GM19395 (cell line): Measurements from ENCODE around the gene L3MBTL4.

ENCODE experiments used
- ATAC-seq: cut with Tn5 transposase; IDR thresholded peaks from one replicate; pipeline ENCODE4 v1.9.1; 2021; ENCODE audit warnings: mild to moderate bottlenecking, moderate library complexity; ENCODE audit not compliant: unreplicated experiment

Gene L3MBTL4

DNA sequence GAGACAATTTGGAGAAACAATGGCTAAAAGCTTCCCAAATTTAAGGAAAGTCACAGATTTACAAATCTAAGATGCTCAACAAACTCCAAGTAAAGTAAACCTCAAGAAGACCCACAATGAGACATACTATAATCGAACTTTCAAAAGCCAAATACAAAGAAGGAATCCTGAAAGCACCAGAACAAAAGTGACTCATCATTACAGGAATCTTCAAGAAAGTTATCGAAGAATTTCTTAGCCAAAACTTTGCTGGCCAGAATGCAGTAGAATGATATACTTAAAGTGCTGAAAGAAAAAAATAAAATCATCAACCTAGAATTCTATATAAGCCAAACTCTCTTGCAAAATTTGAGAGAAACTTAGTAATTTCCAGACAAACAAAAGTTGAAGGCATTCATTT lies 412.8 kb downstream of the L3MBTL4 start:
- ATAC-seq: no peak

DNA sequence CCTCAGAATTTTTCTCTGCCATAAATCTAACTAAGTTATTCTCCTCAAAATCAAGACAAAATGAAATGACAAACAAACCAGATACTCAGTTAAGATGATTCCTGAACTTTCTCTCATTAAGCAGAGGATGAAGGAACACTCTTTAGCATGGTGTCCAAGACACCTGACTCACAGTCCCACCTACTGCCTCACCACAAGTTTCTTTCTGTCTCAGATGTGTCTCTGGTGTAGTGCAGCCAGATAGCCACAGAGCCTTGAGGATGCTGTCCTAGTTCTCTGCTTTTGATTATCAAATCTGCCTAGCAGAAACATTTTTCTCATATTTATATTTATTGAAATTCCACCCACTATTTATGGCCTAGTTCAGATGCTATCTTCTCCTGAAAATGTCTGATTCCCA lies 415.8 kb downstream of the L3MBTL4 start:
- ATAC-seq: peak; percentile 98

DNA sequence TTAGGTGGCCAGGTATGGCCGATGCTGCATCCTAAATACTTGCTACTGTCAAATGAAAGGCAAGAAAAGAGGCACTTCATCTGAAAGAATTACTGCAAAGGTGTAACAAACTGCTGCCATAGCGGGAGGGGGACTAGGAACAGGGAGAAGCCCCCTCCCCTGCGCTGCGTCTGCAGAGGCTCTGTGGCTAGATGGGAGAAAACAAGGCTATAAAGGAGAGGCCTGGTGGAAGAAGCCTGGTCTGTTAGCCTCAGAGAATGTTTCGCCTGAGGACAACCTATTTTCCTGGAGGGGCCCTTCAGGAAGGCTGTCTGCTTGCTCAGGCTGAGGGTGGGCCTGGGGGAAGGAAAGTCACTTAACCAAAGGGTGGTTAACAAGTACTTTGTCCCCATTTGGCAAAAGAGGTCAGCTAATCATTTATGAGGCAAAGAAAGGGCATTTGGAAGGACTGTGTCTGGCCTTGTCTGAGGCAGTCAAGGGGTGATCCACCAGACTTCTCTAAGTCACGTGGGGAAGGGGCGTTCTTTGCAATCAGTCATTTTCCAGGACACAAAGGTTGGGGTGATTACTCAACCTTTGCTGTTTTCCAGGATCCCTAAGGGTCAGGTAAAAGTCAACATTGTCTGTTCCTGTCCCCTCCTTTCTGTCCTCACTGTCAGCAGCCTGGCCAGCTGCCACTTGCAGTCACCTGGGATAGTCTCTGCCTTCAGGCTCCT lies 416.4 kb downstream of the L3MBTL4 start:
- ATAC-seq: peak; percentile 44

DNA sequence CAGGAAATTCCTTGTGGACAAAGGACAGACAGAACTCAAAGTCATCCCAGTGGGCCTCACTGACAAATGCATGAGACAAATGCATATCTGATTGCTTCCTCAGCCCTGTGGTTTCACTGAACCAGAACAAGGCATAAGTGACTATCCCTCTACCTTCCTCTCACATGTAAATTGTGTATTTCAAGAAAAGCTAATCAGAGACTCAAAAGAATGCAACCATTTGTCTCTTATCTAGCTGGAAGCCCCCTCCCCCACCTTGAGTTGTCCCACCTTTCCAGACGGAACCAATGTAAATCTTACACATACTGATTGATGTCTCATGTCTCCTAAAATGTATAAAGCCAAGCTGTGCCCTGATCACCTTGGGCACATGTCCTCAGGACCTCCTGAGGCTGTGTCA lies 417.4 kb downstream of the L3MBTL4 start:
- no peak for ATAC-seq

DNA sequence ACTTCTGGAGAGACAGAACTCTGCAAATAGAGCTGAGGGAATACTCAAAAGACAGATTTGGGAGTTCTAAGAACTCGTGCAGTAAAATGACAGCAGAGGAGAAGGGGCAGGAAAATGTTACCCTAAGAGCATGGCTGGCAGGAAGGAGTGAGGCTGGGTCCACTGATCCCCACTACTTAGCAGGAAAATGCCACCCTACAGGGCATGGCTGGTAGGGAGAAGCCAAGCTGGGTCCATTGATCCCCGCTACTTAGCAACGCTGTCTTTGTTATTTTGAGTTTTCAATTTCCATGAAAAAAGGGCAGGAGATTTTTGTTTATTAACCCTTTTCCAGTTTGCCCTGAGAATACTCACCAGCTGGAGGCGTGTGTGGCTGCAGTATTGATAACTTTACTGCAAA lies 419.1 kb downstream of the L3MBTL4 start:
- no peak for ATAC-seq

DNA sequence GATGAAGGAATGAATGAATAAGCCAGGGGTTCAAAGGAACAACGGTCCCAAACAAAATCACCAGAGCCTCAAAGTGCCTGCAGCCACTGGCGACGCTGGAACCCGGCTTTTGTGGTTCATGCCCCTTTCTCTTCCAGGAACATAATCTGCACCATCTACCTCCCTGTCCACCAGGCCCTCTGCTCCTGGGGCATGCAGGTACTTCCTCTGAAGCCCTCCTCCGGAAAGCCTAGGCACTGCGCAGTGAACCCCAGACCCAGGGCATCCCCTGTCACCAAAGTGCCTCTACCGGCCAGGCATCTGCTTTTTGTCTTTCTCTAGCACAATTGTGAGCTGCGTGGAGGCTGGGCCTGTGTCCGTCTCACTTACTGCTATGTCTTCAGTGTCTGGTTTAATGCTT lies 420.8 kb downstream of the L3MBTL4 start:
- ATAC-seq: no peak

DNA sequence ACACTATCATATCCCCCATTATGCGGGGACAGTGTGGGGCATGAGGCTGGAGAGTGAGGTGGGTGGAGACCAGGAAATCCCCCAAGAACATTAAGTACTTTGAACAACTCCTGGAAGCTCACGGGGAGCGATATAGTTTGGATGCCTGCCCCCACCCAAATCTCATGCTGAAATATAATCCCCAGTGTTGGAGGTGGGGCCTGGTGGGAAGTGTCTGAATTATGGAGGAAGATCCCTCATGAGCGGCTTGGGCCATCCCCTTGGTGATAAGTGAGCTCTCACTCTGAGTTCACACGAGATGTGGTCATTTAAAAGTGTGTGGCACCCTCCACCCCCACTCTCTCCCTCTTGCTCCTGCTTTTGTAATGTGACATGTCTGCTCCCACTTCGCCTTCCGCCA lies 422.3 kb downstream of the L3MBTL4 start:
- no peak for ATAC-seq

DNA sequence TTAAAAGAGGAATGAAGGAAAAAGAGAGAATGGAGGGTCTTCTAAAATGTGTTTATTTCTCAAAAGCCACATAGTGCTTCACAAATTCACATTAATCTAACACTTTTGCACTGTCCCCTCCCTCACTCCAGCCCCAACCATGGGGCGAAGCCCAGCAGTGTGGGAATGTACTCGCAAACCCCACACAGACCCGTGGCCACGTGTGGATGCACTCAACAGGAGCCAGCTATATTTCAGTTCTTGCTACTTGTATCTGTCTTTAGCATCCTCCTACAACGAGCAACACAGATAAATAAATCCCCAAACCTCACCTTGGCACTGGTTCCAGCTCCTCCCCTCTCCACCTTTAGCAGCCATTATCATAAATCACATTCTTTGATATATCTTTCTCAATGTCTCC lies 427.5 kb downstream of the L3MBTL4 start:
- no peak for ATAC-seq

DNA sequence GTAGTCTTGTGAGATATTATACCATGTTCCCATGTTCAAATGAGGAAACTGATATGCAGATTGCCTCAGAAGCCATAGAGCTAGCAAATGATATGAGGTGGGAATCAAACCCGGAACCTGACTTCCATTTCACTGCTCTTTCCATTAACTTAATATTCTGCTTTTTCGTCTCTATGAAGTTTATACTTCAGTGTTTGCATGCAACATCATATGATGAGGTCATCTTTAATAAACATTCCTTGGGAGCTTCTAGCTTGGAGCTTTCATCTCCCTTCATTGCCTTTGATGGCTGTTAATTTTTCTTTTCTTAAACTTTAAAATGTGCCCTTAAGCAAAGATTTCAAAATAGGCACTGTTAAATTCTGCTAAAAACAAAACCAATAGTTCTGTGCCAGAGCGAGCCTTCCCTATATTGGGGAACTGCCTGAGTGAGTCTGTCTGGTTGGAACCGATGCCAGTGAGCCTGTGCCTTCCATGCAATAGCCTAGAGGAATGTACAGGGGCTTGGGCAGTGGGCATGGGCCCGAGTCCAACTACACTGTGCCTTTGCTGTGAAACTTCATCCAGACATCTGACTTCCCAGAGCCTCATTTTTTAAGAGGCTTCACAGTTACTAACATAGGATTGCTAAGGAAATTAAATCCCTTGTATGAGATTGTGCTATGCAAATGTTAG lies 428.3 kb downstream of the L3MBTL4 start:
- ATAC-seq: no peak

DNA sequence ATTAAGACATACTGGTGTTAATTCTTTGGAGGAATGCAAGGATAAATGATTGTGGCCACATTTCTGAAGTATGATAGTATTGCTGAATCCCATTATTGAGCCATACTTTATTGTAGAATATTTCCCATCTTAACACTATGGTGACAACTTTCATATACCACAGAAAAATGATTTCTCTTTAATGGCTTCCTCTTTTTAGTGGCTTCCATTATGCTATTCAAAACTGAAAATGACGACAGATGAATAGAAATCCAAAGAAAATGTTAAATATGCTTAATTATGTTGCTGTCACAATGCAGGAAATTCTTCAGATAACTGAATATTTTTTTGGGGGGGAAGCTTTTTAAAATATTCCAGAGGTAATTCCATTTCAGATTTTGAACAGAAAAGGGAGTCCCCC lies 430.5 kb downstream of the L3MBTL4 start:
- ATAC-seq: no peak

DNA sequence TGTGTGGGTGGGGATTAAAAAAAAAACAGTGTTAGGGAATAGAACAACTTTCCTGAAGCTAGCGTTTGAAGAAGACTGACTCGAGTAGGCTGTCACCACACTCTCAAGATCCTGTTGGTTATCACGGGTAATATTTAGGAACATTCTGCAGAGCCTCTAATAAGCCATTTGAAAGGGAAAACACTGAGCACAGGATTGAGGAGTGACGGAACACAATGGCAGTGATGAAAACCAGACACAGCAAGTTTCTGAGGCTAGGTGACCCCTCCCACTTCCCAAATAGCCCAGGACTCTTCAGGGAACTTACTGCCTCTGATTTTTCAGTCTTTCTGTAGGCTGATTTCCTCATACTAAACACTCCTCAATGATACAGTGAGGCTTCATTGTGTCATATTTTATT lies 431.2 kb downstream of the L3MBTL4 start:
- ATAC-seq: no peak

DNA sequence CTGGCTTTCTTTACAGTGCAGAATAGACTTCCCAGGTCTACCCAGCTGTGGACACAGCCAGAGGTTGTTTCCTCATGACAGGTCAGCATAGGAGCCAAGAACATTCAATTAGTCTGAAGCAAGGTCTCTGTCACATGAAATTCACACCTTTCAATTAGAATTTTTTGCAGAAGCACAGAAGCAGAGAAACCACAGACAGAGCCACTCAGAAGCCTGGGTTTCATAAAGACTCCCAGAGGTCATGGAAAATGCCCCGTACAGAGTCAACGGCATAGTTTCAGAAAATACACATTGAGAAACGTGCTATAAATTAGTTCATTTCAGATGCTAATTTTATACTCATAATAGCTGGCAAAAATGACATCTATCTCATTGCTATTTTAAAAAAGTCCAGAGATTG lies 432.4 kb downstream of the L3MBTL4 start:
- peak; percentile 48 for ATAC-seq

DNA sequence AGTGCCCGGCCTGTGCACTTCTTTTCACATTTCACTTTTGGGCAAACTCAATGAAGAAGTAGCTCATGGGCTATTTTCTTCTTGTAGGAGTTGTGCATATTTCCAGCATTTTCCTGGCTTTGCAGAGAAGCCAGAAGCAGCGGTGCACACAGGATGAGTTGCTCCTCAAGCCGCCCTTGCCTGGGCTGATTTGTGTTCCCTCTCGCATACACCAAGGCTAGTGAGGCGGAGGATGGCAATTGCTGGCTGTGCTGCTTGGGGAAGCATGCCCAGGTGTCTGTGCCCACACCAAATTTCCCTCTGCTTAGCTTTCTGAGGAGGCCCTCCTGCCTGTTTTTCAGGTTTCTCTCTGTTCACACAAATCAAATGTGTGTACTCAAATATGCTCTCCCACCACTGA lies 434.0 kb downstream of the L3MBTL4 start:
- ATAC-seq: no peak

DNA sequence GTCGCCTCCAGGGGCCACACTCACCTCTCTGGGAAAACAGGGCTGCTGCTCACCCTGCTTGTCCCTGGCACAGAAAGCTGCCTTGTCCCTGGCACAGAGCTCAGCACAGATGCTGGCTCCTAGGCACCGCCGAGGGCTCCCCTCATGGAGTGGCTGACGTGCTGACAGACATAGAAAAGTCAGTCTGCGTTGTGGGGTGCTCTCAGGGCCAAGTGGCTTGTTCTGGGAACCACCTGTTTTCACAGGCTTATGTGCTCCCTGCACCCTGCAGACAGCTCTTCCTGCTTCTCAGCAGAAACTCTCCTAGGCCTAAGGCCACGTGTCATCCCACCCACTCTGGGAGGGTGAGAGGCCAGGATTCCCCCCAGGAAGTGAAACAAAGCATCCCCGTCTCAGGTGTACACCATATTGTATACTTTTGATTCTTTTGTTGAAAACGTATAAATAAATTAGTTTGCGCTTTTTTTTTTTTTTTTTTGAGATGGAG lies 434.7 kb downstream of the L3MBTL4 start:
- peak; percentile 64 for ATAC-seq

DNA sequence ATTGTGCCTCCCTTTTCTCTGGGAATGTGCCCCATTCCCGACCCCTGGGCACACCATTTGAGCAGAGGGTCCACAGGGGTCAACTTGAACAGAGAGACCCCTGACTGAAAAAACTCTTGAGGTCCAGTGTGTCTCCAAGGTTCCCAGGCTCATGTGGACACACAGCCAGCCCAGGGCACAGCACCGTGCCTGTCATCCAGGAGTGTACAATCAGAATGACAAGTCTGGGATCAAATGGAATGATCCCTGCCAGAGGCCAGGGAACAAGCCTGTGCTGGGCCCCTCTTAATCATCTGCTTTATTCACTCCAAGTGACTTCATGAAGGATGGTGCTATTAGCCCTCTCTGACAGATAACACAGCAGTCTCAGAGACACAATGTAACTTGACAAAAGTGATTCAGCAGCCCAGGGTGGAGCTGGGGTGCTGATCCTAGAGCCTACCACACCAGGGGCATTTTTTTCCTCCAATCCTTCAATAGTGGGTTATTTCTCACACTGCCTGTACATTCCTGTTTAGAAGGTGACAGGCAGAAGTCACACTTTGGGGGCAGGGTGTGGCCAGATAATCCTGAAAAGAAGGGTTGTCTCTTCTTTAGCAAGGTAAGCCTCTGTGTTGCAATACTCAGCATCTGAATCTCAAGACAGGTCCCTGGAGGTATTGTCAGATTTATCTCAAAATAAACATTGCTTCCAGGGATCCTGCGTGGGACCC lies 435.4 kb downstream of the L3MBTL4 start:
- ATAC-seq: no peak

DNA sequence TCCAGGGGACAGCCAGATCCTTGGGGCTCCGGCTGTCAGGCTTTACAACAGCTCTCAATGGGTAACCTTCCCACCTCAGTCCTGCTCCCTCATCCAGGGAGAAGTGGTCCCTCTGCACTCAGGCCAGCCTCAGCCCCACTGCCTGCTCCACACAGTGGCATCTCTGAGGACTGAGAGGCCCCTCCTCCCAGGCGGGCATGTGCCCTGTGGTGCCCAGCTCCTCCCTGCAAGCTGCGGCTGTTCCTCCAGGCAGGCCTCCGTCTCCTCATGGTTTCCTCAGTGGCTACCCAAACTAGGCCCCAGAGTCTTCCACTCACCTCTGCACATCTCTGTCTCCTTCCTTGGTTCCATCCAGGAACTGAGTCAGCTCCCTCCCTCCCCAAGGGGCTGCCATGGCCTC lies 437.7 kb downstream of the L3MBTL4 start:
- no peak for ATAC-seq

DNA sequence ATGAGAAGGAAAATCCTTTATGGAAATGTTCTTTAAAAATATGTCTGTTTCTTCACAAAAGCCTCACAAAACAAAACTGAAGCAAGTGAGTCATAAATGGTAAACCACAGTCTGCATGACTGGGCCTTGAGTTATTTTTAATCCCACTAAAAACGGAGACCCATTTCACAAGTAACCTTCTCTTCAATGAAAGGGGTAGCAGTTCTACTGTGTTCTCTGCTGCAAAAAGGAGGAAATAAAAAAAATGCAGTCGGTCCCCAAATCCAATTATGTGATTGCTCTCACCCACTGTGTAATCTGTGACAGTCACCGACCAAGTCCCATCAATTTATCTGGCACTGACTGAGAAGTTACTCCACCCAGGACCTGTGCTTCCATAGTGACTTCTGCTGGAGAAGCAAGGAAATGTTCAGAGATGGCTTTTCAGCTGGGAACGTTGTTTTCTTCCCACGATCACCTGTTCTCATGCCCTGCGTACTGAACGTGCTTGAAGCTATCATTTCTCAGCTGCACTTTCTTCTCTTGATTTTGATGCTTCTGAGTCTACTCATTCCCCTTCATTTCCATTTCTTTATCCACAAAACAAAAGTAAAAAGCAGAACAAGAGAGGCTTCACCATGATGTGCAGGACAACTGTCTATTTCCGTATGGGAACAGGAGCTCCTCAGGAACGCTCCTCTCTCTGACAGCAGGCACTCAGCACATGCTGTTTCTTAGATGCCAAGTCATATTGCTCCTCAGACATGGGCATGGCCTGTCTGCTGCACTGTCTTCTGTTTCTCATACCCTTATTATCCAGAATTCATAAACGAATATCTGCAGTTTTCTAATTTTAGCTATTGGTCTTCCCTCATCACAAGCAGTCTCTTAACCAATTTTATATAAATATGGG lies 439.4 kb downstream of the L3MBTL4 start:
- peak; percentile 73 for ATAC-seq

DNA sequence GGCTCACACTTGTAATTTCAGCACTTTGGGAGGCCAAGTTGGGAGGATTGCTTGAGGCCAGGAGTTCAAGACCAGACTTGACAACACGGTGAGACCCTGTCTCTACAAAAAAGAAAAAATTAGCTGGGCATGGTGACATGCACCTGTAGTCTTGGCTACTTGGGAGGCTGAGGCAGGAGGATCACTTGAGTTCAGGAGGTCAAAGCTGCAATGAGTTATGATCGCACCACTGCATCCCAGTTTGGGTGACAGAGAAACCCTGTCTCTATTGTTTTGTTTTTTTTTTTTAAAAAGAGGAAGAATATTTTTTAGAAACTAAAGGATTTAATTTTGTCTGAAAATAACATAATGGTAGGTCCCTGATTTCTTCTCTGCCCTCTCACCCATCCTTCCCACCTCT lies 440.0 kb downstream of the L3MBTL4 start:
- peak; percentile 18 for ATAC-seq

DNA sequence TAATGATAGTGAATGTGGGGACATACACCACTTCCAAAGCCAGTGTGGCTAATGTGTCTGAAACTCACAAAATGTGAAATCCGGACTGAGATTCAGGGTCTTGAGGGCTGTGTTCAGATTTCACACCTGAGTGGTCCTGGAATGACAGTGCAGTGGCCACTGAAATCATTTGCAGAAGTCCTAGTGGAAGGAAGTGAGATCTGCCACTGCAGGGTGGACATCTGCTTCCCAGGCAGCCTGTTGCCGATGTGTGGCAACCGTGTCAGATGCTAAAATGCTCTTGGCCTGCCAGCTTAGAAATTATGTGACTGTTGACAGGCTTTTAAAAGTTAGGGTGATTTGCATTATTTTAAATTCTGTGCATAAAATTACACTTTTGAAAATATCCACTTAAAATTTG lies 441.6 kb downstream of the L3MBTL4 start:
- ATAC-seq: no peak

DNA sequence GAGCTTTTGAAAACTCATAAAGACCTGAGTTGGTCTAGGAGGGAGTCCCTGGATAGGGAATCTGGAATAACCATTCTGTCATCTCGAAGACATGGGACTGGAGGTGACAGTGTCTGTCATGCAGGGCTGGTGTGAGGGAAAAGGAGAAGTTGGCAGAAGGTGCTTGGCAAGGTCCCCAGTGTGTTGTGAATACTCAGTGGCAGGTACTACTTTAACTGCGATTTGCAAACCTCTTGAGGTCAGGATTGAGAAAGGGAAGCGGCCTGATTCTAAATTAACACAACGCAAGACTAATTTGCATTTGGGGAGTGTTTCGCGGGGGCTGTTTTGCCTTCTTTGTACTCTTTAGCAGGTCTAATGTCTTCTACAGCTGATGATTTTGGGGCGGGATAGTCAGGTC lies 442.4 kb downstream of the L3MBTL4 start:
- ATAC-seq: peak; percentile 45

DNA sequence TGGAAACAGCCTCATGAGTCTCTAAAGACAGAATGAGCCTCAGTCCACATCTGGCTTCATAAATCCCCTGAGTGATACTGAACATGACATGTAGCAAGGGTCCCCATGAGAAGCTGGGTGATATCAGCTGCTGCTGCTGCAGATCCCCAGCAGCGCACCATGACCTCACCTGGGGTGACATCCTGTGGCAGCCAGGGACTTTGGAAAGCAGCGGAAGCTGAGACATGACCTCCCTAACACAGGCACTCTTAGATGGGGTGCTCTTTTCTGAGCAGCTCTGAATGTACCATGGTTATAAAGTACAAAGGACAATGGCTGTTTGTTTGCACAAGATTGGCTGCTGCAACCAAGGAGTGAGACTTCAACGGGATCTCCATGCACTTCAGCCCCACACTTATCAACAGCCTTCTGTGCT lies 444.7 kb downstream of the L3MBTL4 start:
- no peak for ATAC-seq
